ENCODE data around the gene RNU7-1.

Gene RNU7-1

GRCh38 chr12:6966351-6966750 lies 22.7 kb downstream of the RNU7-1 start:
- peaks cover 37% of the 10 kb centered on the region for H3K4me1 ChIP-seq (ENCODE audit: low read length)
- no peaks in the 10 kb centered on the region for H3K27me3 ChIP-seq (replicated peaks; ENCODE audit: insufficient read depth, low read length)
- H3K9me2 ChIP-seq (replicated peaks; ENCODE audit: insufficient read depth, low read length) = no peaks in the 10 kb centered on the region
- H3K27ac ChIP-seq (ENCODE audit: low read length) = no peak overlapping the region; the same call in 1 of the 2 replicates
- H2AFZ ChIP-seq (ENCODE audit: low read length) = no peak overlapping the region
- H3K4me2 ChIP-seq (ENCODE audit: low read depth, low read length) = no peak overlapping the region
- H3K36me3 ChIP-seq (replicated peaks; ENCODE audit: insufficient read depth, low read length) = peaks cover 18% of the 10 kb centered on the region
- no peaks in the 10 kb centered on the region for H3K9me3 ChIP-seq (replicated peaks; ENCODE audit: insufficient read depth, low read length)
- TF ChIP-seq EZH2 (optimal IDR thresholded peaks at IDR 0.05; ENCODE audit: low read depth, low read length) (no peak), EZH2phosphoT487 (IDR thresholded peaks at IDR 0.05; ENCODE audit: low read length) (no peak), CTCF (IDR thresholded peaks at IDR 0.05; ENCODE audit: low read length) (no peak)
- no peaks in the 10 kb centered on the region for H4K20me1 ChIP-seq (ENCODE audit: insufficient read depth, low read length)
- H3F3A ChIP-seq (ENCODE audit: insufficient read depth, low read length) = peaks cover 60% of the 10 kb centered on the region
- no peak overlapping the region for H3K4me3 ChIP-seq (ENCODE audit: low read length)
- H3K79me2 ChIP-seq (ENCODE audit: low read length) = peaks cover 48% of the 10 kb centered on the region
- no peak overlapping the region for H3K9ac ChIP-seq (ENCODE audit: low read length)
- peak; percentile 3 for DNase-seq

GRCh38 chr12:6967651-6968100 lies 24.1 kb downstream of the RNU7-1 start:
- H3K79me2 ChIP-seq (ENCODE audit: low read length) = peaks cover 61% of the 10 kb centered on the region
- peaks cover 18% of the 10 kb centered on the region for H3K36me3 ChIP-seq (replicated peaks; ENCODE audit: insufficient read depth, low read length)
- DNase-seq = no peak
- no peak overlapping the region for H3K9ac ChIP-seq (ENCODE audit: low read length)
- H3K4me3 ChIP-seq (ENCODE audit: low read length) = no peak overlapping the region
- TF ChIP-seq CTCF (IDR thresholded peaks at IDR 0.05; ENCODE audit: low read length) = no peak
- TF ChIP-seq EZH2phosphoT487 (IDR thresholded peaks at IDR 0.05; ENCODE audit: low read length) = no peak
- no peak for TF ChIP-seq EZH2 (optimal IDR thresholded peaks at IDR 0.05; ENCODE audit: low read depth, low read length)
- H3K4me2 ChIP-seq (ENCODE audit: low read depth, low read length) = no peak overlapping the region
- H3K4me1 ChIP-seq (ENCODE audit: low read length) = peaks cover 38% of the 10 kb centered on the region
- no peaks in the 10 kb centered on the region for H3K9me2 ChIP-seq (replicated peaks; ENCODE audit: insufficient read depth, low read length)
- no peak overlapping the region for H2AFZ ChIP-seq (ENCODE audit: low read length)
- no peaks in the 10 kb centered on the region for H3K27me3 ChIP-seq (replicated peaks; ENCODE audit: insufficient read depth, low read length)
- no peak overlapping the region for H3K27ac ChIP-seq (ENCODE audit: low read length)
- no peaks in the 10 kb centered on the region for H3K9me3 ChIP-seq (replicated peaks; ENCODE audit: insufficient read depth, low read length)
- peaks cover 57% of the 10 kb centered on the region for H3F3A ChIP-seq (ENCODE audit: insufficient read depth, low read length)
- no peaks in the 10 kb centered on the region for H4K20me1 ChIP-seq (ENCODE audit: insufficient read depth, low read length)

GRCh38 chr12:6968426-6968825 lies 24.8 kb downstream of the RNU7-1 start:
- H3K9me3 ChIP-seq (replicated peaks; ENCODE audit: insufficient read depth, low read length) = no peaks in the 10 kb centered on the region
- no peak overlapping the region for H2AFZ ChIP-seq (ENCODE audit: low read length)
- H3K27ac ChIP-seq (ENCODE audit: low read length) = no peak overlapping the region
- no peak for DNase-seq
- H3F3A ChIP-seq (ENCODE audit: insufficient read depth, low read length) = peaks cover 57% of the 10 kb centered on the region
- H3K9me2 ChIP-seq (replicated peaks; ENCODE audit: insufficient read depth, low read length) = no peaks in the 10 kb centered on the region
- H3K4me2 ChIP-seq (ENCODE audit: low read depth, low read length) = peak overlapping the region; percentile 98; the same call in 1 of the 2 replicates
- H3K9ac ChIP-seq (ENCODE audit: low read length) = peak overlapping the region; percentile 94; the same call in 1 of the 2 replicates
- peaks cover 18% of the 10 kb centered on the region for H3K36me3 ChIP-seq (replicated peaks; ENCODE audit: insufficient read depth, low read length)
- no peak overlapping the region for H3K4me3 ChIP-seq (ENCODE audit: low read length)
- H3K4me1 ChIP-seq (ENCODE audit: low read length) = peaks cover 42% of the 10 kb centered on the region
- H3K27me3 ChIP-seq (replicated peaks; ENCODE audit: insufficient read depth, low read length) = no peaks in the 10 kb centered on the region
- no peaks in the 10 kb centered on the region for H4K20me1 ChIP-seq (ENCODE audit: insufficient read depth, low read length)
- TF ChIP-seq EZH2 (optimal IDR thresholded peaks at IDR 0.05; ENCODE audit: low read depth, low read length) = no peak
- H3K79me2 ChIP-seq (ENCODE audit: low read length) = peaks cover 69% of the 10 kb centered on the region

- peaks cover 58% of the 10 kb centered on the region for H3F3A ChIP-seq (ENCODE audit: insufficient read depth, low read length)
- H3K9me3 ChIP-seq (replicated peaks; ENCODE audit: insufficient read depth, low read length) = no peaks in the 10 kb centered on the region
- peaks cover 22% of the 10 kb centered on the region for H3K36me3 ChIP-seq (replicated peaks; ENCODE audit: insufficient read depth, low read length)
Measured at GRCh38 chr12:6970096-6970527, 26.5 kb downstream of the RNU7-1 start.

More at GRCh38 chr12:6970096-6970527, 26.5 kb downstream of the RNU7-1 start:
- Histone ChIP-seq H2AFZ (ENCODE audit: low read length) (peak overlapping the region; percentile 14; the same call in 1 of the 2 replicates), H3K27ac (ENCODE audit: low read length) (peak overlapping the region; percentile 83), H4K20me1 (ENCODE audit: insufficient read depth, low read length) (no peaks in the 10 kb centered on the region), H3K27me3 (replicated peaks; ENCODE audit: insufficient read depth, low read length) (no peaks in the 10 kb centered on the region), H3K4me2 (ENCODE audit: low read depth, low read length) (peak overlapping the region; percentile 98), H3K9me2 (replicated peaks; ENCODE audit: insufficient read depth, low read length) (no peaks in the 10 kb centered on the region), H3K4me3 (ENCODE audit: low read length) (peak overlapping the region; percentile 99), H3K4me1 (ENCODE audit: low read length) (peaks cover 46% of the 10 kb centered on the region), H3K79me2 (ENCODE audit: low read length) (peaks cover 79% of the 10 kb centered on the region), H3K9ac (ENCODE audit: low read length) (peak overlapping the region; percentile 94)
- no peak for DNase-seq
- no peak for TF ChIP-seq EZH2 (optimal IDR thresholded peaks at IDR 0.05; ENCODE audit: low read depth, low read length)
- TF ChIP-seq EZH2phosphoT487 (IDR thresholded peaks at IDR 0.05; ENCODE audit: low read length) = no peak
- no peak for TF ChIP-seq CTCF (IDR thresholded peaks at IDR 0.05; ENCODE audit: low read length)
